Loucy (cell line): Measurements from ENCODE around the gene CASQ1.

ENCODE experiments used
- EZH2phosphoT487 ChIP-seq: fragments of 200-600 bp; IDR thresholded peaks from 2 replicates; pipeline ENCODE4 v1.6.1; 2018; ENCODE audit warnings: antibody characterized with exemption, mild to moderate bottlenecking, moderate library complexity, borderline replicate concordance
- TF ChIP-seq, protein P1 (sequence below): fragments of 200-600 bp; sonication (generic); conservative IDR thresholded peaks from 2 replicates; pipeline ENCODE4 v1.5.1; 2014; ENCODE audit warnings: mild to moderate bottlenecking, antibody characterized with exemption, low read length

DNA sequence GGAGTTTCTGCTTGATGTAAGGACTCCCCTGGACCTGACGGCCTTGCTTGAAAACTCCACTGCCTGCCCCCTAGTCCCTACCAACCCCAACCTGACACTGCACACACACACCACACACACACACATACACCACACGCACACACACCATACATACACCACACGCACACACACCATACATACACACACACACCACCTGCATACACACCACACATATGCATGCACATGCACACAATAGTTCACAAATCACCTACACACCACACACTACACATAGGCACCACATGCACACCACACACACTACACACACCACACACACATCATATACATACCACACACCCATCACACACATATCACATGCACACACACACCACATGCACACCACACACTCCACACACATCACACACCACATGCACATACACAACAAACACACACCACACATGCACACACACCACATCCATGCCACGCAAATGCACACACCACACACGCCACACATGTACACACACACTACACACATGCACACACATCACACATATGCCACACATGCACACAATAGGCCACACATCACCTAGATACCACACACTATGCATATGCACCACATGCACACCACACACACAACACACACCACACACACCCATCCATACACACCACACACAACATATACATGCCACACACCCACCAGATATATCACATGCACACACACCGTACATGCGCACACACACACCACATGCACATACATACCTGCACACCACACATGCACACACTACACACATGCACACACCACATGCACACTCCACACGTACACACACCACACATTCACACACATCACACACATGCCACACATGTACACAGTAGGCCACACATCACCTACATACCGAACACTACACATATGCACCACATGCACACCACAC, 3.7 kb downstream of the CASQ1 start:
- TF ChIP-seq, protein P1, sequence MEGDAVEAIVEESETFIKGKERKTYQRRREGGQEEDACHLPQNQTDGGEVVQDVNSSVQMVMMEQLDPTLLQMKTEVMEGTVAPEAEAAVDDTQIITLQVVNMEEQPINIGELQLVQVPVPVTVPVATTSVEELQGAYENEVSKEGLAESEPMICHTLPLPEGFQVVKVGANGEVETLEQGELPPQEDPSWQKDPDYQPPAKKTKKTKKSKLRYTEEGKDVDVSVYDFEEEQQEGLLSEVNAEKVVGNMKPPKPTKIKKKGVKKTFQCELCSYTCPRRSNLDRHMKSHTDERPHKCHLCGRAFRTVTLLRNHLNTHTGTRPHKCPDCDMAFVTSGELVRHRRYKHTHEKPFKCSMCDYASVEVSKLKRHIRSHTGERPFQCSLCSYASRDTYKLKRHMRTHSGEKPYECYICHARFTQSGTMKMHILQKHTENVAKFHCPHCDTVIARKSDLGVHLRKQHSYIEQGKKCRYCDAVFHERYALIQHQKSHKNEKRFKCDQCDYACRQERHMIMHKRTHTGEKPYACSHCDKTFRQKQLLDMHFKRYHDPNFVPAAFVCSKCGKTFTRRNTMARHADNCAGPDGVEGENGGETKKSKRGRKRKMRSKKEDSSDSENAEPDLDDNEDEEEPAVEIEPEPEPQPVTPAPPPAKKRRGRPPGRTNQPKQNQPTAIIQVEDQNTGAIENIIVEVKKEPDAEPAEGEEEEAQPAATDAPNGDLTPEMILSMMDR, result no peak
- no peak for TF ChIP-seq EZH2phosphoT487
